Mesodermal cell (in vitro differentiated cells): Measurements from ENCODE around the gene NMNAT2.

Experiments used
- H3K27ac ChIP-seq: 2 replicates; pipeline ENCODE4 v1.7.0; 2013; ENCODE audit warnings: mild to moderate bottlenecking, low read depth, low read length, moderate library complexity; ENCODE audit not compliant: severe bottlenecking
- H3K36me3 ChIP-seq: 2 replicates; pipeline ENCODE4 v1.7.1; 2013; ENCODE audit warnings: mild to moderate bottlenecking, low read length, moderate library complexity; ENCODE audit not compliant: control insufficient read depth, insufficient read depth
- H3K4me1 ChIP-seq: one replicate; pipeline ENCODE4 v1.7.1; 2013; ENCODE audit warnings: mild to moderate bottlenecking, low read length; ENCODE audit not compliant: insufficient read depth, control insufficient read depth, poor library complexity, severe bottlenecking
- H3K4me3 ChIP-seq: 2 replicates; pipeline ENCODE4 v1.7.0; 2013; ENCODE audit warnings: low read length, control low read depth, mild to moderate bottlenecking; ENCODE audit not compliant: insufficient read depth, poor library complexity, severe bottlenecking; ENCODE audit errors: extremely low read depth
- H3K9me3 ChIP-seq: 2 replicates; pipeline ENCODE4 v1.7.1; 2013; ENCODE audit warnings: mild to moderate bottlenecking, low read length, moderate library complexity; ENCODE audit not compliant: control insufficient read depth
- WGBS, 2 experiments: methylation state at CpG; one replicate each; pipeline ENCODE4 v1.1.5; 2013; ENCODE audit warnings: missing lambda C conversion rate in 2 of 2; ENCODE audit not compliant: insufficient coverage in 2 of 2; 5-methylcytosine and 5-hydroxymethylcytosine counted together

Gene NMNAT2

DNA sequence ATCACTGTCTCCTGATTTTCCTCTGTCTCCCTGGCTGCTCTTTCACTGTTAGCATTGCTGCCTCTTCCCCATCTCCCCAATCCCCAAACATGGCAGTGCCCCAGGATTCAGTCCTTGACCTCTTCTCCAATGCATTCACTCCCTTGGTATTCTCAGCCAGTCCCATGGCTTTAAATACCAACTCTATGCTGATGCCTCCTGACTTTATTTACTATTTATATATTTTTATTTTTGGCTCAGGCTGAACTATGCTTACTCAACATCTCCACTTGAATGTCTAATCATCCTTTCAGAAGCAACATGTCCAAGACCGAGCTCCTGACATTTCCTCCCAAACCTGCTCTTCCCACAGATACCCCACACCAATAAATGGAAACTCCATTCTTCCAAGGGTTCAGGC is 26.3 kb downstream of the NMNAT2 start:
- Histone ChIP-seq H3K4me3 (no peak overlapping the region), H3K27ac (no peak overlapping the region), H3K9me3 (no peaks in the 10 kb centered on the region), H3K4me1 (no peaks in the 10 kb centered on the region), H3K36me3 (no peaks in the 10 kb centered on the region)
- WGBS, 2 experiments, result 78 to 100% methylated on average over 1 of the region's 1 CpG

DNA sequence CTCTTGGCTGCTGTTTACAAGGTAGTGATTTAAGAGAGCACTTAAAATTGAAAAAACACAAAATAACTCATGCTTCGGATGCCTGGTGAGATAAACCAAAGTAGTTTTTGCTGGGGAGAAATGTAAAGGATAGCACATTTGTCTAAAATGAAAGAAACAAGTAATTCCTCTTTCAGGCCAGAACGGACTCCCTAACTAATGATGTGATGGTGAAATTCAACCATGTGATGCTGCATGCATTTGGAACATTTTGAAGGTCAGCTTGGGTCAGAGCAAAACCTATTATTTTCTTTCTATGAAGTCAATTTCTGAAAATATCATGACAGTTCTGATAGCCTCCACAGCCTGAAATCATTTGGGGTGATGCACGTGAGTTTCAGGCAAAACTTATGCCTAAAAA is 27.6 kb downstream of the NMNAT2 start:
- Histone ChIP-seq H3K4me3 (no peak overlapping the region), H3K27ac (no peak overlapping the region), H3K4me1 (no peaks in the 10 kb centered on the region), H3K9me3 (no peaks in the 10 kb centered on the region), H3K36me3 (no peaks in the 10 kb centered on the region)
- 60% methylated on average over 3 of the region's 3 CpGs; no CpG with 5 or more reads in 1 of the 2 experiments for WGBS, 2 experiments

DNA sequence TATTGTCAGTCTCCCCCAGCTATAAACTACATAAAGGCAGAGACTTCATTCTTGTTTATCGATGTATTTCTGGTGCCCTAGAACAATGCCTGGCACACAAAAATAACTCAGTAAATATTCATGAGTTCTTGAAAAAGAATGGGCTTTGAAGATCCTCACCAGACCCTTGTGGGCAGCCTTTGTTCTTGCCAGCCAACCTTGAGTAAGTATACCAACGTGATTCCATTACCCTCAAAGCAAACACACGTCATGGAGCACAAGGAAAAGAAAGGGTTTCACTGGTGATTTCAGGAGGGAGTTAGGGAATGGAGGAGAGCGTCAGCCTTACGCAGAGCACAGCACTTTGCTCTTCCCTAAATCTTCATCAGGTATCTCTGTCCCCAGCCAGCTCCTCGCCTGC is 29.4 kb downstream of the NMNAT2 start:
- WGBS, 2 experiments, result 60 to 100% methylated on average over 1 to 2 of the region's 6 CpGs
- Histone ChIP-seq H3K4me1 (no peaks in the 10 kb centered on the region), H3K27ac (no peak overlapping the region)

DNA sequence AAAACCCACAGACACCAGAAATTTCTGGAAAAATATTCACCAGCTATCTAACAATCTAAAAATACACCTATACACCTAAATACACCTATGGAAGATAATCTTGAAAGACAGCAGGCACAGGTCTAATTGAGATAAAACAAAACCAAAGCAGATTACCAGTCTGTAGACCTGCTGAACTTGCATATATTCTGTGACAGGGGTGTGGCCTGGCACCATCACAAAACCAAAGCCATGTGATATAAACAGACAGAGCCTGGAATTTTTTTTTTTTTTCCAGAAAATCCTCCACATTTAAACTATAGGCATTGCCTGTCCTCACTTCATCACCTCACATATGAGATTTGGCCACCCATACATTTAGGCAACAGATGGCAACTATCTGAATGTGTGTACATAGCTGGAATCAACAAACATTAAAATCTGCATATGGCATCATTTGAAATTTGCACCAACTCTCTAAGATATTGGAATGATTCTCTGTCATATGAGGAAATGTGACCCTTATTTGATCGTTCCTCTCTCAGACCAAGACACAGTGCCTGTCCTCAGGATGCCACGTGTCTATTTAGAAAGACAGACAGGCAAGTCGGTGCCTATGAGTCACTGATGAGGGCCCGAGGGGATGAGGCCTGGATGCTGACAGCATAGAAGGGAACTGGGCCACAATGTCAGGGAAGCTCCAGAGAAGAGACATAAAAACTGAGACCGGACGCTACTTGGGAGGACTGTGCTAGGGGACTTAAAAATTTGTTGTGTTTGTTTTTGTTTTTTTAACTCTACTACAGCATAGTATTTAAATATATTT is 32.6 kb downstream of the NMNAT2 start:
- WGBS, 2 experiments, result 80 to 81% methylated on average over 3 to 4 of the region's 6 CpGs
- H3K4me3 ChIP-seq, result no peak overlapping the region

More for the DNA sequence above, 29.4 kb downstream of the NMNAT2 start:
- H3K4me3 ChIP-seq, result no peak overlapping the region
- no peaks in the 10 kb centered on the region for H3K9me3 ChIP-seq
- H3K36me3 ChIP-seq, result no peaks in the 10 kb centered on the region

DNA sequence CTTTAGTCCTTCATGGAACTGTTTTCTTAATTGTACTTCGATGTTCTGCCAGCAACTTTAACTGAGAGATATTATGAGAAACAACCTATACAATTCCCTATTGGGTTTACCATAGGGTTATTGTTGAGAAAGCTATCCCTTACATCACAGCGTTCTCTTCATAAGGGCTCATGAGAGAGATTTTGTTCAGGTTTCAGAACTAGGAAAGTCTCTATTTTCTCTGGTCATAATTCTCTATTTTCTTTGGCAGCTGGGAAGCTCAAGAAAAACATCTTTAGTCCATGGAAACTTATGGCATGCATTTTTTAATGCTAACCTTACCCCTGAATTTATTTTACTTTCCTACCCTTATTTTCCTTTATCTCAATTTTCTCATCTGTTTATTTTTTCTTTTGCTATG is 38.2 kb downstream of the NMNAT2 start:
- Histone ChIP-seq H3K9me3 (no peaks in the 10 kb centered on the region), H3K4me1 (no peaks in the 10 kb centered on the region), H3K36me3 (no peaks in the 10 kb centered on the region), H3K27ac (no peak overlapping the region), H3K4me3 (no peak overlapping the region)
- WGBS, 2 experiments, result no CpG with 5 or more reads among the region's 2 CpGs

More for the DNA sequence above, 32.6 kb downstream of the NMNAT2 start:
- Histone ChIP-seq H3K36me3 (no peaks in the 10 kb centered on the region), H3K27ac (no peak overlapping the region), H3K4me1 (no peaks in the 10 kb centered on the region), H3K9me3 (no peaks in the 10 kb centered on the region)

DNA sequence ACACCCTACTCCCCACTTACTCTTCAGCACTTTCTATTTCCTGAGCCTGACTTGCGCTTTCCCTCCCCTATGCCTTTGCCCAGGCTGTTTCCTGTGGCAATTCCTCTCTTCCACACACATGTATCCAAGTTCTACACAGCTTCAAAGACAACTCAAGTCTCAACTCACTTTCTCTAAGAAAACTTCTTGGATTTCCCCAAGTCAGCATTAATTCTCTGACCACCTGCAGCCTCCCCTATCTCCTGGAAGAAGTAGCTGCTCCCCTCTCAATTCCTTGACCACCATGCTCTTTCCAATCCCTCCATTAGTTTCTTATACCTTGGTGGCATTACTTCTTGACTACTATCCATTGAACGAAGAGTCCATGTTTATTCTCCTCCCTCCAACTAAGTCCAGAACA is 42.8 kb downstream of the NMNAT2 start:
- Histone ChIP-seq H3K9me3 (no peaks in the 10 kb centered on the region), H3K27ac (no peak overlapping the region), H3K4me3 (no peak overlapping the region), H3K4me1 (no peaks in the 10 kb centered on the region), H3K36me3 (no peaks in the 10 kb centered on the region)
- 100% methylated on average over 1 to 2 of the region's 2 CpGs for WGBS, 2 experiments

DNA sequence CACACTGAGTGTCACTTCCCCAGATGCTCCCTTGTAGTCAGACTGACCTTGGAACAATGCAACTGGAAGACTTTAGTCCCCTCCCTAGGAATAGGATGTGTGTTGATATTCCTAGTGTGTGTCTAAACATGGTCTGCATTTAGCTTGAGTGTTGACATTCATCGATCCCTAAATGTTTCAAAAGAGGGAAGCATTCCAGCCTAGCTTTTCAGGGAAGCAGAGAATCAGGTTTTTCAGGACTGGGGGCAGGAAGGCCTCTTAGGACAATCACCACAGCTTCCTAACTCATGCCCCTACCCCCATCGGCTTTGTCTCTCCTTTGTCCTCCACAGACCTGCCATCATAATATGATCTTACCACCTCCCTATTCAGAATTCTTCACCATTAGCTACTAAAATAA is 43.4 kb downstream of the NMNAT2 start:
- 86 to 88% methylated on average over 2 of the region's 2 CpGs for WGBS, 2 experiments
- Histone ChIP-seq H3K4me1 (no peaks in the 10 kb centered on the region), H3K36me3 (no peaks in the 10 kb centered on the region), H3K27ac (no peak overlapping the region), H3K4me3 (no peak overlapping the region), H3K9me3 (no peaks in the 10 kb centered on the region)

DNA sequence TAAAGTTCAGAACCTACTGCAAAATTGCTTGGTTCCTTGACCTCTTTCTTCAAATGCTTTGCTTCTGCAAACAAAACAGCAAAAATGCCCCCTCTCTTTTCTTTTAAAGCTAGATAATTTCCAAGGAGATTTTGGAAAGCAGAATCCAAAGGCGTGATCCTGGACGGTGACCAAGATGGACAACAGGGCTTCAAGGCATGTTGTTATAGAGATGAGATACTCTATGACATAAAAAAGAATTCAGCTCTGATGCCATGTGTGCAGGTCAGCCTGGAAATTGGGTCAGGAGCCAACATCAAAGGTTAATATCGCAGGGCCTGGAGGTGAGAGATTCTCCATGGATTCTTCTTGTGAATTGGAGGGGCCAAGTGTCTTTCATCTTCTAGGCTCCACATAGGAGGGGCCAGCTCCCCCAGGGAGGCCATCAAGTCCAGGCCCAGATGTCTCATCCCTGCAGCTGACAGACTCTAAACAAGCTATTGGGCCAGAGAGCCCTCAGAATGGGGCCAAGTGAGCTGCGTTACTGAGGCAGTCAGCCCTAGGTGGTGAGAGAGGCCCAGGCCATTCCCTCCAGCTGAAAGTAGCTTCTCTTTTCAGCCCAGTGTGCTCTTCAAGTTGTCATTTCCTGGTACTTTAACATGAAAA is 45.5 kb downstream of the NMNAT2 start:
- no peaks in the 10 kb centered on the region for H3K4me1 ChIP-seq
- WGBS, 2 experiments, result 92 to 94% methylated on average over 2 to 3 of the region's 4 CpGs
- no peaks in the 10 kb centered on the region for H3K9me3 ChIP-seq
- no peaks in the 10 kb centered on the region for H3K36me3 ChIP-seq
- H3K4me3 ChIP-seq, result no peak overlapping the region
- H3K27ac ChIP-seq, result no peak overlapping the region

DNA sequence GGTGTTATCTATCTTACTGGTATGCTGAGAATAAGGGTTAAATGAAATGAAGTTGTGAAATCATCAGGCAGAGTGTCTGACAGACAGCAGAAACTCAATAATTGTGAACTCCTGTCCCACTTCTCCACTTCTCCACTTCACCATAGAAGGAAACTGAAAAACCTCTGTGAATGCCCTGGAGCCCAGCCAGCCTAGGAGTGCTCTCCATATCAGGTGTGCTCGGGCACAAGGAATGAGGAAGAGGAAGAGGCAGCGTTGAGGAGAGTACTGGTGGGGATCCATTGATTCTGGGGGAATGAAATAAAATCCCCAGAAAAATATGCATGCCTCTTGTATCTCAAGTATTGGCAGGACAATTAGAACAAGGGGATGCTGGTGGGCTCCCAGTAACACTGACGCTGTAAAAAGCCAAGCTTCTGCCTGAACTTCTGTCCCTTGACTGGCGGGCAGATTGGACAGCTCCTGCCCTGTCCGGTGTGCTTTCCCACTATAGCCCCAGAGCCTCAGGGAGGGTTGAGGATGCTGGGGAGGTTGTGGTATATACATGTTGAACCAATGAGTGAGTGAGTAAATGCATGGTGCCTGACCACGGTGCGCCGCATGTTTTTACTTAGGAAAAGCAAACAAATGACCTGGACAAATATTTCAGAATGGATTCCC is 47.7 kb downstream of the NMNAT2 start:
- WGBS, 2 experiments, result 94 to 100% methylated on average over 2 to 5 of the region's 8 CpGs
- Histone ChIP-seq H3K4me1 (no peaks in the 10 kb centered on the region), H3K4me3 (no peak overlapping the region), H3K9me3 (no peaks in the 10 kb centered on the region), H3K27ac (no peak overlapping the region), H3K36me3 (no peaks in the 10 kb centered on the region)

DNA sequence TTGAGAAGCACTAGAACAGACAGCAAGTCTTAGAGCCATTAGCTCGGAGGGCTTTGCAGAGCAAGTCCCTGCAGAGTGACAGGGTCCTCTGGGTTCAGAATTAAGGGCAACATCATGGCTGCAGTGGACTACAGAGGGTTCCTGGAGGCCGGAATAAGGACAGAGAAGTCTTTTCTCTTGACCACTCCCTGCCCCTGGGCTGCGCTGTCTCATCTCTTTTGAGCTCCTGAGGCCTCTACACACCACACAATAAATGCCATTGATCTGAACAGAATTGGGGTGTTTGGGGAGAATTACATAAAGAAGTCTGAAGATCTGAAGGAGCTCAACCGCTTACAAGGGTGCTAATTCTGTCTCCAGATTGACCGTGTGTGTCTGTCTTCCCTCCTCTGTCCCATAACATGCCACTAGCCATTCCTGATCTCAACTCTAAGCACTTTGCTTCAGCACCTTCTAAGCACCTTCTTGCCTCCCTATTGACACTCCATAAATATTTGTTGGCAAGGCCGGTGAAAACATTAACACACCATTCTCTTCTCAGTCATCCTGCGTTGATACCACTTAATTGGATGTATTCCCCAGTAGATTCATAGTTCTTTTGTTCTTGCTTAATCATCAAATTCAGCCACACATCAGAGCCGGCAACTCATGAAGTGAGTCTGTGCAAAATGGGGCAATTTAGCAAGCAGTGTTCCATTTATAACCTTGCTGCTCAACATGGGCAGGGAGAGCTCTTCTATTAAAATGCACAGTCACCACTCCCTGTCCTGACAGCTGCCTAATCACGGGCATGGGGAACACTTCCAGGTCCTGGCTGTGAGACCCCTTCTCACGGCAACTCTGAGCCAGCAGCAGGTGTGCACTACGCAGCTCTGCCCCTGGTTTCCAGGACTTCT is 49.7 kb downstream of the NMNAT2 start:
- no peaks in the 10 kb centered on the region for H3K4me1 ChIP-seq
- WGBS, 2 experiments, result 93 to 95% methylated on average over 9 to 11 of the region's 11 CpGs
- no peaks in the 10 kb centered on the region for H3K36me3 ChIP-seq
- H3K27ac ChIP-seq, result no peak overlapping the region
- H3K9me3 ChIP-seq, result no peaks in the 10 kb centered on the region
- no peak overlapping the region for H3K4me3 ChIP-seq
